COLO829 (cell line): ENCODE results near the gene SNAI1.
A peak's percentile ranks its signal among the peaks of the same experiment; 100 is the strongest.
"Not testable (repeated sequence)": the region's sequence is repeated elsewhere in the genome, so short reads cannot be mapped to it uniquely, and the experiment has no call there.

Experiments
- DNase-seq: peaks from one replicate; pipeline ENCODE4 v3.0.0; 2012; ENCODE audit warnings: low spot score

The SNAI1 gene

GRCh38 chr20:49982346-49983122 lies at the start of gene SNAI1:
TSS of gene SNAI1 (plus strand) at chr20:49982980. CDS start at chr20:49983060, 80 bp downstream.
- peak; percentile 98 for DNase-seq

GRCh38 chr20:49935746-49936152 lies 47.0 kb upstream of the SNAI1 start:
- no peak for DNase-seq

- DNase-seq: peak; percentile 95
Measured at GRCh38 chr20:49936153-49937026, 46.4 kb upstream of the SNAI1 start, which contains the start of gene RNF114. TSS of gene RNF114 (plus strand) at chr20:49936397. CDS start at chr20:49936413, 16 bp downstream.

DNA sequence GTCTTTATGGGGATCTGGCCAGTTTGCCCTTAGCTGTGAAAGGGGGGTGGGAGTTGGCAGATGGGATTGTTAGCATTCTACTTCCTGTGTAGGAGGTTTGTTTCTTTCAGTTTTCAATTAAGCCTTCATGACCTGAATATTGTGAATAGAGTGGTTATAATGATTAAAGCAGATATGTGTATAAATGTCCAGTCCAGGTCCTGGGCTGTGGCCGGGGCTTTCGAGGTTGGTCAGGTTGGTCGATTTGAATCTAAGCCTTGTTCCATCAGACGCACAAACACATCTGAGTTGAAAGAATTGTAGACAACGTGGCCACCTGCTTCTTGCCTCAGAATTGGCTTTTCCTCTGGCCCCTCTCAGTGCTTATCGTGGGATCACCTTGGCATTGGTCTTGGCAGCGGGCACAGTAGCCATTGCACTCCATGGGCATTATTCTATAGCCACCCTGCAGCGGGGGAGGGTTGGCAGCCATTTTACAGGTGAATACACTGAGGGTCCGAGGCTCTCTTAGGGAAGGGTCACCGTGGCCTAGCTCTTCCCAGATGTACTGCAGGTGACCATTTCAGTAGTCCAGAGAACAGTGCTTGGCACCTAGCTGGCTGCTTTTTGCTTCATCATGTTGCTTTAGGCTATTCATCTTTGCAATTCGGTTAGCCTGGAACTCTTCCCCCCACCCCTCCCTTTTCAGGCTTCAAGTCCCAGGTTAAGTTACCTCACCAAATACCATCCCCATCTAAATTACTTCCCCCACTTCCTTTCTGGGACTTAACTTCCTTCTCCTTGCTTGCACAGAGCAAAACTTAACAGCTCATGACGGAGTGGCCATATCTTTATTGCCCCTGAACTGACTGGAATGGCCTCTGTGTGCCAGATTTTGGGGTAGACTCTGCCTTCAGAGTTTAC lies 45.5 kb upstream of the SNAI1 start:
- no peak for DNase-seq

- DNase-seq: no peak
Measured at GRCh38 chr20:49938173-49939163, 44.3 kb upstream of the SNAI1 start.

DNA sequence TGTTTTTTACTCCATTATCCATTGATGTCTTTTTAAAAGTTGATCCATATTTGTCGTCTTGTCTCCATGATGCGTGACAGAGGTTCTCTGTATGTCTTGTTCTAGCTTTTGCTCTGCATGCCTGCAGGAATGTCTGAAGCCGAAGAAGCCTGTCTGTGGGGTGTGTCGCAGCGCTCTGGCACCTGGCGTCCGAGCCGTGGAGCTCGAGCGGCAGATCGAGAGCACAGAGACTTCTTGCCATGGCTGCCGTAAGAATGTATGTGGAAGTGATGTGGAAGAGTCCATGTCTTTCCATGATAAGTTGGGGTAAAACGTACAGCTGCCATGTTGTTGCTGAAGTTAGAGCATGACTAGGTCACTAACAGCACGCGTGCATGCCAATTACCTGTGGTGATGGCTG lies 41.3 kb upstream of the SNAI1 start:
- DNase-seq: no peak

GRCh38 chr20:49942303-49942702 lies 40.5 kb upstream of the SNAI1 start:
- no peak for DNase-seq

- no peak for DNase-seq
Measured at GRCh38 chr20:49942942-49943341, 39.8 kb upstream of the SNAI1 start.

- DNase-seq: no peak
Measured at GRCh38 chr20:49945306-49945700, 37.5 kb upstream of the SNAI1 start.

DNA sequence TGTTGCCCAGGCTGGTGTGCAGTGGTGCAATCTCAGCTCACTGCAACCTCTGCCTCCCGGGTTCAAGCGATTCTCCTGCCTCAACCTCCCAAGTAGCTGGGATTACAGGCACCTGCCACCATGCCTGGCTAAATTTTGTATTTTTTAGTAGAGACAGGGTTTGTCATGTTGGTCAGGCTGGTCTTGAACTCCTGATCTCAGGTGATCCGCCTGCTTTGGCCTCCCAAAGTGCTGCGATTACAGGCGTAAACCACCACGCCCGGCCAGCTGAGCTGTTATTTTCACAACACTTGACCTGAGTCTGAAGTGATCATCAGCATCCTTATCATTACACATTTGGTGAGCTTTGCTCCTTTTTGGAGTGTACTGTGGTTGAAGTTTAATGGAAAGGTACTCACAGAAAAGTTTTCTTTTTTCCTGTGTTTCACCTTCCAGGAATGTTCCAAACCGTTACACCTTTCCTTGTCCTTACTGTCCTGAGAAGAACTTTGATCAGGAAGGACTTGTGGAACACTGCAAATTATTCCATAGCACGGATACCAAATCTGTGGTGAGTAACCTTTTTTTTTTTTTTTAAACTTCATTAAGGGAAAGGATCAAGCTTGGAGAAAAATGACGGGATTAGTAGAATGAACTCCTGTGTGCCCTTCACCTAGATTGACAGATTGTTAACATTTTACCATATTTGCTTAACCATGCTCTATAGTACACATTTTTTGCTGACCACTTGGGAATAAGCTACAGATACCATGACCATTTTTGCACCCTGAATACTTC lies 36.9 kb upstream of the SNAI1 start:
- no peak for DNase-seq

- DNase-seq: no peak
Measured at GRCh38 chr20:49948178-49948577, 34.6 kb upstream of the SNAI1 start.

DNA sequence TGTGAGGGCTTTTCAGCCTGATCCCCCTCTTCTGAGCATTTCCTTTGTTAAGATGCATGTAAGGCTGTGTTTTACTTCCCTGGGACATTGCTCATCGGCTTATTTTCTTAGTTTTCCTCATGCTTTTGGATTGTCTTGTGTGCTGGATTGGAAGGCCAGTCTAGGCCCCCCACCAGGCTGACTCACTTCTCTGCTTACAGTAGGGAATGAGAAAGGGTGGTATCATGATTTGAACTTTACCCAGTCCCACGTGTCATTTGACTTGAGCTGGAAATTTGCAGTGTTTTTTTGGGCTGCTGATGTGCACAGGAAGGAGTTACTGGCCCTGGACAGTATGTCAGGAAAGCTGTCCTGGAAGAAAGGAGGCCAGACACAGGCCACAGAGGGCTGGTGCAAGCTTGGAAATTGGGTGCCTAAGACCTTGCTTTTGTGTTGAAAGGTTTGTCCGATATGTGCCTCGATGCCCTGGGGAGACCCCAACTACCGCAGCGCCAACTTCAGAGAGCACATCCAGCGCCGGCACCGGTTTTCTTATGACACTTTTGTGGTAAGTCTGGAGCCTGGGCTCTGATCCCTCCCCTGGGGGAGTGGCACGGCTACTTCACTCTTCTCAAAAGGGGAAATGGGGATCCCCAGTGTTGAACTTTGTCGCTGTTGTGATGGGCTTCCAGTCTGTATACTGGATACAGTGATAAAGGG lies 33.8 kb upstream of the SNAI1 start:
- DNase-seq: no peak

GRCh38 chr20:49951151-49951550 lies 31.6 kb upstream of the SNAI1 start:
- peak; percentile 19 for DNase-seq

GRCh38 chr20:49955167-49955566 lies 27.6 kb upstream of the SNAI1 start:
- no peak for DNase-seq

DNA sequence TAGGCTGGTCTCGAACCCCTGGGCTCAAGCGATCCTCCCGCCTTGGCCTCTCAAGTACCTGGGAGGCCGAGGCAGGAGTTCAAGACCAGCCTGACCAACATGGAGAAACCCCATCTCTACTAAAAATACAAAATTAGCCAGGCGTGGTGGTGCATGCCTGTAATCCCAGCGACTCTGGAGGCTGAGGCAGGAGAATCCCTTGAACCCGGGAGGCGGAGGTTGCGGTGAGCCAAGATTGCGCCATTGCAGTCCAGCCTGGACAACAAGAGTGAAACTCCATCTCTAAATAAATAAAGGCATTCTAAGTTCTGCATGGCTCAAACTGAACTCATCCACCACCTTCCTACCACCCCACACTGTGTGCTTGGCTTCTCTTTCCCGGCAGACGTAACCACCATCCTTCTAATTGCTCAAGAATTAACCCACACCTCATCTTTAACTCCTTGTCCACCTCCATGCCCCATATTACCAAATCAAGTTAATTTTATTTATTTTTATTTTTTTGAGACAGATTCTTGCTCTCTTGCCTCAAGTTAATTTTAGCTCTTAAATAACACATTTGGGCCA lies 26.9 kb upstream of the SNAI1 start:
- DNase-seq: not testable (repeated sequence)

- DNase-seq: no peak
Measured at GRCh38 chr20:49956689-49957088, 26.1 kb upstream of the SNAI1 start.

- DNase-seq: not testable (repeated sequence)
Measured at GRCh38 chr20:49957089-49957938, 25.5 kb upstream of the SNAI1 start.

DNA sequence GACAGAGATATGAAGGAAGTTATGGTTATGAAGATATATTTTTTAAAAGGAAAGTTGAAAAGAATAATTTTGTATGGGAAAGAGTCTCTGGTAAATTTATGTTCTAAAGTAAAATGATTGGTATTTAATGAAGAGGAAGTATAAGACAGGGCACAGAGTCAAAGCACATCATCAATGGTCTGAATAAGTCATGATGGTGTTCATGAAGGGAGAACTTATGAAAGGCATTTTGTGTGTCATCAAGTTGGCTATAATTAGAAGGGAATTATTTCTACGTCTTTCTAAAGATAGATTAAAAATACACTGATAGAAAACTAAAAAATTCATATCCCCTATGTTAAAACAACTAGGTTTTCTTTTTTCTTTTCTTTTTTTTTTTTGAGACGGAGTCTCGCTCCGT lies 21.4 kb upstream of the SNAI1 start:
- no peak for DNase-seq
